ENCODE data around the gene CGB5.
"Not testable (repeated sequence)": the region's sequence is repeated elsewhere in the genome, so short reads cannot be mapped to it uniquely, and the experiment has no call there.

Gene CGB5

GRCh38 chr19:49059053-49059452, 15.4 kb downstream of the CGB5 start:
- no peak for DNase-seq

- DNase-seq = no peak
Measured at GRCh38 chr19:49061000-49061399, 17.4 kb downstream of the CGB5 start.

GRCh38 chr19:49061445-49061844, 17.8 kb downstream of the CGB5 start:
- DNase-seq = no peak

- no peak for DNase-seq
Measured at GRCh38 chr19:49064029-49064629, 20.5 kb downstream of the CGB5 start.

GRCh38 chr19:49064768-49065611, 21.3 kb downstream of the CGB5 start, which contains the start of gene NTF4:
Gene NTF4, minus strand, starts transcription at chr19:49064818. Its CDS starts 2,821 bp downstream, at chr19:49061997.
- DNase-seq = no peak

GRCh38 chr19:49065905-49066512, 22.4 kb downstream of the CGB5 start:
- no peak for DNase-seq

- DNase-seq = no peak
Measured at GRCh38 chr19:49067554-49067953, 23.9 kb downstream of the CGB5 start.

- no peak for DNase-seq
Measured at GRCh38 chr19:49069026-49069425, 25.4 kb downstream of the CGB5 start.

- DNase-seq = no peak
Measured at GRCh38 chr19:49070416-49070815, 26.8 kb downstream of the CGB5 start.

- DNase-seq = no peak
Measured at GRCh38 chr19:49071860-49072547, 28.4 kb downstream of the CGB5 start.

- DNase-seq = no peak
Measured at GRCh38 chr19:49073514-49074378, 30.1 kb downstream of the CGB5 start.

- not testable (repeated sequence) for DNase-seq
Measured at GRCh38 chr19:49074869-49075268, 31.2 kb downstream of the CGB5 start.

- no peak for DNase-seq
Measured at GRCh38 chr19:49080392-49080791, 36.7 kb downstream of the CGB5 start.

GRCh38 chr19:49081273-49081672, 37.6 kb downstream of the CGB5 start:
- DNase-seq = no peak

- DNase-seq = no peak
Measured at GRCh38 chr19:49084206-49085019, 40.8 kb downstream of the CGB5 start.

GRCh38 chr19:49085020-49085867, 41.6 kb downstream of the CGB5 start, which contains the start of gene SNRNP70:
Gene SNRNP70, plus strand, starts transcription at chr19:49085451. Its CDS starts 964 bp downstream, at chr19:49086415.
- DNase-seq = peak; percentile 95

- no peak for DNase-seq
Measured at GRCh38 chr19:49085868-49086232, 42.2 kb downstream of the CGB5 start.

GRCh38 chr19:49086296-49086695, 42.6 kb downstream of the CGB5 start:
- DNase-seq = no peak

GRCh38 chr19:49091391-49092038, 47.9 kb downstream of the CGB5 start:
- no peak for DNase-seq

GRCh38 chr19:49092686-49093085, 49.0 kb downstream of the CGB5 start:
- DNase-seq = no peak

All from NCI-H524 treated with DMSO at 0.1 percent for 48 hours (cell line).